ENCODE measurements around the gene FKBP9.

DNA sequence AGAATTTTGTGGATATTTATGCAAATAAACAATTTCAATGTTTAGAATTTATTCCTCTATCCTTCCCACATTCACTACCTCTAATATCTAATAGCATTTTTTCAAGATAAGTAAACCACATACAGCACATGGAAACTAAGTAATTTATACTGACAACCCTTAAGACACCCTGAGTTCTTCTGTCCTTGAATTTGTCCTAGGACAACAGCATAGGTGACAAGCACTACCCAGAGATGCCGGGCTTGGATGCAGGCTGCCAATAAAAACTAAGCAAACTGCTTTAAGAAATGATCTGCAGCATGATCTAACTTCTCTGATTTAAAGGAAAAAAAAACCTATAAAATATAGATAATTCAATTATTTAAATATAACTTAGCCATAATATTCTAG, 82.7 kb downstream of the FKBP9 start:
- TF ChIP-seq POLR2A (IDR thresholded peaks at IDR 0.05) = no peak
- TF ChIP-seq CTCF (IDR thresholded peaks at IDR 0.05) = no peak

Data from heart left ventricle (tissue), 13 donors.